ENCODE data around the gene PPIH. TPM values are rescaled to one million over a fixed set of nuclear protein-coding genes. Genes with fewer than 3 reads are reported as not detected.

The PPIH gene
- total RNA-seq, 4 donors from 2014 or later = 12.5 to 17.2 (median 15.0) TPM

DNA sequence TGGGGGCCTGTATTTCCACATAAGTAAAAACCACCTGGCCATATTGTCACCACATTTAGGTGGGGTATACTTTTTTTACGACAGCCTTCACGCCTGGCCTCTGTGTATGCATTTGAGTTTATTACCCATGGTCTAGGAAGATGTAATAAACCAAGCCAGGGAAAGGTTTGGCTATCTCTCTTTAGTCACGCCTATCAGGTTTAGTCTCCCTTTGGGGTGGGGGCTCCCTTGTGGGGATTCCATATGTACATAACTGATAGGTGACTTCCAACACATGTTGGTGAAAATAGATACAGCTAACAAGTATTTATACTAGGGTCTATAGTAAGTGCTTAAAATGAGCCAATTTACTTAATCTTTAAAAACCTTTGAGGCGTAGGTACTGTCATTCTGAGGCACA lies 28.2 kb downstream of the PPIH start:
- 96% methylated on average over 4 of the region's 4 CpGs for WGBS
- DNase-seq (ENCODE audit: extremely low spot score) = no peak
- Histone ChIP-seq H3K36me3 (peaks cover 0 to 20% (median 2%) of the 10 kb centered on the region in 4 donors), H3K27me3 (no peaks in the 10 kb centered on the region), H3K4me3 (no peak overlapping the region), H3K27ac (replicated peaks in 1 of 4) (no peak overlapping the region), H3K4me1 (peaks cover 68 to 83% (median 82%) of the 10 kb centered on the region in 4 donors), H3K9me3 (no peaks in the 10 kb centered on the region)
- TF ChIP-seq POLR2A (IDR thresholded peaks at IDR 0.05; ENCODE audit: low read depth) (no peak), EP300 (IDR thresholded peaks at IDR 0.05) (no peak), POLR2AphosphoS5 (IDR thresholded peaks at IDR 0.05) (no peak)
- TF ChIP-seq, protein P1, sequence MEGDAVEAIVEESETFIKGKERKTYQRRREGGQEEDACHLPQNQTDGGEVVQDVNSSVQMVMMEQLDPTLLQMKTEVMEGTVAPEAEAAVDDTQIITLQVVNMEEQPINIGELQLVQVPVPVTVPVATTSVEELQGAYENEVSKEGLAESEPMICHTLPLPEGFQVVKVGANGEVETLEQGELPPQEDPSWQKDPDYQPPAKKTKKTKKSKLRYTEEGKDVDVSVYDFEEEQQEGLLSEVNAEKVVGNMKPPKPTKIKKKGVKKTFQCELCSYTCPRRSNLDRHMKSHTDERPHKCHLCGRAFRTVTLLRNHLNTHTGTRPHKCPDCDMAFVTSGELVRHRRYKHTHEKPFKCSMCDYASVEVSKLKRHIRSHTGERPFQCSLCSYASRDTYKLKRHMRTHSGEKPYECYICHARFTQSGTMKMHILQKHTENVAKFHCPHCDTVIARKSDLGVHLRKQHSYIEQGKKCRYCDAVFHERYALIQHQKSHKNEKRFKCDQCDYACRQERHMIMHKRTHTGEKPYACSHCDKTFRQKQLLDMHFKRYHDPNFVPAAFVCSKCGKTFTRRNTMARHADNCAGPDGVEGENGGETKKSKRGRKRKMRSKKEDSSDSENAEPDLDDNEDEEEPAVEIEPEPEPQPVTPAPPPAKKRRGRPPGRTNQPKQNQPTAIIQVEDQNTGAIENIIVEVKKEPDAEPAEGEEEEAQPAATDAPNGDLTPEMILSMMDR (IDR thresholded peaks at IDR 0.05) = no peak
- intact Hi-C loops (cut with DNase I) = loop anchor here (10.0 kb wide), 2 partner anchors 222 to 352 kb away; partner anchors contain the start of genes CCDC30 and FOXJ3

GRCh38 chr1:42689912-42690311 lies 31.7 kb downstream of the PPIH start:
- intact Hi-C loops (cut with DNase I) = loop anchor here (10.0 kb wide), 2 partner anchors 225 to 355 kb away; partner anchors contain the start of genes CCDC30 and FOXJ3
- peaks cover 0 to 11% (median 8%) of the 10 kb centered on the region in 4 donors for H3K36me3 ChIP-seq
- no peaks in the 10 kb centered on the region for H3K27me3 ChIP-seq
- H3K4me3 ChIP-seq = no peak overlapping the region
- WGBS = 79% methylated on average over 3 of the region's 3 CpGs
- H3K27ac ChIP-seq (replicated peaks in 1 of 4) = no peak overlapping the region
- no peak for DNase-seq (ENCODE audit: extremely low spot score)
- TF ChIP-seq POLR2AphosphoS5 (IDR thresholded peaks at IDR 0.05) (no peak), POLR2A (IDR thresholded peaks at IDR 0.05; ENCODE audit: low read depth) (no peak), EP300 (IDR thresholded peaks at IDR 0.05) (no peak)
- TF ChIP-seq, protein P1 (IDR thresholded peaks at IDR 0.05) = no peak
- H3K4me1 ChIP-seq = peaks cover 65 to 91% (median 87%) of the 10 kb centered on the region in 4 donors
- no peaks in the 10 kb centered on the region for H3K9me3 ChIP-seq

- TF ChIP-seq, protein P1 (IDR thresholded peaks at IDR 0.05) = no peak
- TF ChIP-seq POLR2AphosphoS5 (IDR thresholded peaks at IDR 0.05) (no peak), EP300 (IDR thresholded peaks at IDR 0.05) (no peak), POLR2A (IDR thresholded peaks at IDR 0.05; ENCODE audit: low read depth) (no peak)
- Histone ChIP-seq H3K36me3 (peaks cover 0 to 17% (median 11%) of the 10 kb centered on the region in 4 donors), H3K4me1 (peaks cover 59 to 84% (median 80%) of the 10 kb centered on the region in 4 donors), H3K27me3 (no peaks in the 10 kb centered on the region), H3K27ac (replicated peaks in 1 of 4) (no peak overlapping the region), H3K9me3 (no peaks in the 10 kb centered on the region), H3K4me3 (no peak overlapping the region)
- 92% methylated on average over 1 of the region's 1 CpG for WGBS
- intact Hi-C loops (cut with DNase I) = no loop called here
- DNase-seq (ENCODE audit: extremely low spot score) = no peak
Measured at GRCh38 chr1:42690477-42691156, 32.4 kb downstream of the PPIH start.

DNA sequence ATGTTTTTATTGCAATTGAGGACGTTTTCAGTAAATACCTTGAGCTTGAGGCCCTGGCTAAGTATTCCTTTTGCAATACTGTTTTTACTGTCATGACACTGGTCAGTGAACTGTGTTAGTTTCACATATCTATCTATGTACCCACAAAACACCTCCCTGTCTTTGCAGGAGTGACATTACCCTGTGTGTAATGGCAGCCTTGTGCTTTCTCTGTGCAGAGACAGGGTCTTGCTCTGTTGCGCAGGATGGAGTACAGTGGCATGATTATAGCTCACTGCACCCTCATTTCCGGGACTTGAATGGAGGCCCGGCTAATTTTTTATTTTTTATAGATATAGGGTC lies 32.9 kb downstream of the PPIH start:
- TF ChIP-seq, protein P1 (IDR thresholded peaks at IDR 0.05) = no peak
- TF ChIP-seq POLR2AphosphoS5 (IDR thresholded peaks at IDR 0.05) = no peak
- no peak for TF ChIP-seq POLR2A (IDR thresholded peaks at IDR 0.05; ENCODE audit: low read depth)
- TF ChIP-seq EP300 (IDR thresholded peaks at IDR 0.05) = no peak

More for the DNA sequence above, 32.9 kb downstream of the PPIH start:
- Histone ChIP-seq H3K27me3 (no peaks in the 10 kb centered on the region), H3K36me3 (peaks cover 0 to 22% (median 15%) of the 10 kb centered on the region in 4 donors), H3K4me1 (peaks cover 54 to 79% (median 75%) of the 10 kb centered on the region in 4 donors), H3K9me3 (no peaks in the 10 kb centered on the region), H3K27ac (replicated peaks in 1 of 4) (no peak overlapping the region), H3K4me3 (no peak overlapping the region)
- intact Hi-C loops (cut with DNase I) = no loop called here
- WGBS = 65% methylated on average over 4 of the region's 4 CpGs
- no peak for DNase-seq (ENCODE audit: extremely low spot score)
